Lower lobe of right lung (tissue), 2 donors: ENCODE data around the gene ORC5. TPM values are rescaled to one million over a fixed set of nuclear protein-coding genes. Genes with fewer than 3 reads are reported as not detected.
"Not testable (repeated sequence)": the region's sequence is repeated elsewhere in the genome, so short reads cannot be mapped to it uniquely, and the experiment has no call there.

Source experiments
- ATAC-seq, 2 donors: fragments of 200-7000 bp; cut with Tn5 transposase; one replicate each; pipeline ENCODE4 v1.9.1; 2020 to 2022; ENCODE audit warnings: mild to moderate bottlenecking in 2 of 2, moderate library complexity in 2 of 2
- DNase-seq: peaks from one replicate; pipeline ENCODE4 v3.0.0-alpha.2; 2020
- H3K27ac ChIP-seq: fragments of 200-600 bp; one replicate; pipeline ENCODE4 v1.8.0; 2022
- H3K27me3 ChIP-seq: fragments of 200-600 bp; one replicate; pipeline ENCODE4 v1.8.0; 2022; ENCODE audit warnings: low read depth
- H3K36me3 ChIP-seq: fragments of 200-600 bp; one replicate; pipeline ENCODE4 v1.8.0; 2022; ENCODE audit warnings: mild to moderate bottlenecking
- H3K4me1 ChIP-seq: fragments of 200-600 bp; one replicate; pipeline ENCODE4 v1.8.0; 2022
- H3K4me3 ChIP-seq: fragments of 200-600 bp; one replicate; pipeline ENCODE4 v1.8.0; 2022; ENCODE audit warnings: mild to moderate bottlenecking
- H3K9me3 ChIP-seq: fragments of 200-600 bp; one replicate; pipeline ENCODE4 v1.8.0; 2022
- CTCF ChIP-seq: fragments of 200-600 bp; IDR thresholded peaks from one replicate; pipeline ENCODE4 v1.8.0; 2022; ENCODE audit warnings: antibody characterized with exemption, mild to moderate bottlenecking
- intact Hi-C: fragments of 100-400 bp; cut with DNase I; formaldehyde crosslinking; loops from one replicate; pipeline ENCODE4 v1.11.0; 2022
- total RNA-seq: library from RNA; stranded (reverse); fragmentation: NEBNext Ultra II Directional; extraction: Animal tissue kit (Norgen Biotek cat#: 25700); gene quantifications from one replicate; pipeline ENCODE4 v1.2.1, GENCODE V29; 2021
- donor health status: DM: no; HTN: yes; CAD: no; lungs with severe emphysema.

Gene ORC5
- total RNA-seq, 1 donor from 2014 or later: 16.0 TPM

- Histone ChIP-seq H3K4me1 (no peaks in the 10 kb centered on the region), H3K9me3 (no peaks in the 10 kb centered on the region), H3K36me3 (peaks cover 80% of the 10 kb centered on the region), H3K27ac (no peak overlapping the region), H3K27me3 (no peaks in the 10 kb centered on the region), H3K4me3 (no peak overlapping the region)
- ATAC-seq (no peak), DNase-seq (no peak)
- intact Hi-C loops: no loop called here
- TF ChIP-seq CTCF: no peak
These were observed 11.7 kb downstream of the ORC5 start for GRCh38 chr7:104196161-104196560.

DNA sequence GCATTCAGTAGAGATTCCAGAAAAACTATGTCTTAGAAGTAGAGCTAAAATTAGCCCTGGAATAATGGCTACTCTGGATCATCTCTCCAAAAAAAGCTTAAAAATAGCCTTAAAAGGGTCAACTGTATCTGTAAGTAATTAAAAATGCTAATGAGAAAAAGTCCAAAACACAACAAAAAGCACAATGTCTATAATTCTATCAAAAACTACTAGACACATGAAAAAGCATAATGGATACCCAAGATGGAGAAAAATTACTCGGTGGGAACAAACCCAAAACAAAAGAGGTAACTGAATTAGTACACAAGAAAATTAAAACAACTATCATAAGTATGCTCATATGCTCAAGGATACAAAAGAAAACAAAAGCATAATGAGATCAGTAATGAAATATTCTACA, 15.4 kb downstream of the ORC5 start:
- Histone ChIP-seq H3K9me3 (no peaks in the 10 kb centered on the region), H3K27ac (no peak overlapping the region), H3K4me1 (no peaks in the 10 kb centered on the region), H3K36me3 (peaks cover 71% of the 10 kb centered on the region), H3K4me3 (no peak overlapping the region), H3K27me3 (no peaks in the 10 kb centered on the region)
- ATAC-seq (no peak), DNase-seq (no peak)
- intact Hi-C loops: no loop called here
- no peak for TF ChIP-seq CTCF

GRCh38 chr7:104185346-104185745, 22.5 kb downstream of the ORC5 start:
- no peak overlapping the region for H3K4me3 ChIP-seq
- DNase-seq (no peak), ATAC-seq (no peak)
- peaks cover 74% of the 10 kb centered on the region for H3K36me3 ChIP-seq
- no peak overlapping the region for H3K27ac ChIP-seq
- intact Hi-C loops: no loop called here
- no peaks in the 10 kb centered on the region for H3K27me3 ChIP-seq
- TF ChIP-seq CTCF: no peak
- H3K4me1 ChIP-seq: no peaks in the 10 kb centered on the region
- H3K9me3 ChIP-seq: no peaks in the 10 kb centered on the region

DNA sequence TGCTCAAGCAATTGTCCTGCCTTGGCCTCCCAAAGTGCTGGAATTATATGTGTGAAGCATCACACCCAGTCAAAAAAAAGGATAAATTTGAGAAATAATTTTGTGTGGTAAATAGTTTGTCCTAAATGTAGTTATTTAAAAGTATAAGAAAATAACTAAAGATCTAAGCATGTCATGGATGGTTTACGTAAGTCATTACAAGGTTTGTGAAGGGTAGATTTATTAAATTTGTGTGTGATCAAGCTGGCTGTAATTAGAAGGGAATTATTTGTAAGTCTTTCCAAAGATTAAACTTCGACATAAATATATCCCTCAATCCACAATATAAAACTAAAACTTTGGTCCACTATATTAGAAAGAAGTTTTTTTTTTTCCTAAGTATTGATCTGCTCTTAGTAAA, 28.6 kb downstream of the ORC5 start:
- Histone ChIP-seq H3K4me1 (no peaks in the 10 kb centered on the region), H3K27me3 (no peaks in the 10 kb centered on the region), H3K4me3 (no peak overlapping the region), H3K9me3 (no peaks in the 10 kb centered on the region), H3K36me3 (peaks cover 30% of the 10 kb centered on the region), H3K27ac (no peak overlapping the region)
- no peak for TF ChIP-seq CTCF
- intact Hi-C loops: no loop called here
- ATAC-seq: no peak
- DNase-seq: no peak

- H3K4me1 ChIP-seq, H3K9me3 ChIP-seq, H3K4me3 ChIP-seq, H3K27ac ChIP-seq, intact Hi-C loops, H3K27me3 ChIP-seq, ATAC-seq, DNase-seq: not testable (repeated sequence)
- H3K36me3 ChIP-seq: peaks cover 14% of the 10 kb centered on the region
These were observed 30.2 kb downstream of the ORC5 start for GRCh38 chr7:104177565-104178083.

- intact Hi-C loops: no loop called here
- no peak for ATAC-seq
These were observed 31.5 kb downstream of the ORC5 start for GRCh38 chr7:104176332-104176731.

More at GRCh38 chr7:104176332-104176731, 31.5 kb downstream of the ORC5 start:
- H3K9me3 ChIP-seq: no peaks in the 10 kb centered on the region
- no peaks in the 10 kb centered on the region for H3K4me1 ChIP-seq
- DNase-seq: no peak
- no peak overlapping the region for H3K27ac ChIP-seq
- TF ChIP-seq CTCF: no peak
- no peak overlapping the region for H3K4me3 ChIP-seq
- H3K27me3 ChIP-seq: no peaks in the 10 kb centered on the region
- peaks cover 5% of the 10 kb centered on the region for H3K36me3 ChIP-seq
